ENCODE results near the gene TAS1R3.

Gene TAS1R3

GRCh38 chr1:1371746-1372711, 40.9 kb downstream of the TAS1R3 start:
- Histone ChIP-seq H3K36me3 (ENCODE audit: control insufficient read depth, insufficient read depth, low read length) (peaks cover 18% of the 10 kb centered on the region), H3K9ac (ENCODE audit: low read length) (no peak overlapping the region), H3K27ac (ENCODE audit: low read depth, low read length) (no peak overlapping the region), H3K4me3 (ENCODE audit: low read depth, low read length) (no peak overlapping the region), H3K9me3 (ENCODE audit: control insufficient read depth, insufficient read depth, low read depth, low read length) (peaks cover 5% of the 10 kb centered on the region), H3K27me3 (ENCODE audit: control insufficient read depth, insufficient read depth, low read length) (no peaks in the 10 kb centered on the region), H3K4me1 (ENCODE audit: control insufficient read depth, insufficient read depth, low read length) (peaks cover 9% of the 10 kb centered on the region; the same call in 1 of the 2 replicates)

- Histone ChIP-seq H3K4me3 (ENCODE audit: low read depth, low read length) (0 out of 2 replicates have a peak overlapping the region, but pooled peaks have one; percentile 85), H3K36me3 (ENCODE audit: control insufficient read depth, insufficient read depth, low read length) (peaks cover 18% of the 10 kb centered on the region), H3K27me3 (ENCODE audit: control insufficient read depth, insufficient read depth, low read length) (no peaks in the 10 kb centered on the region), H3K9me3 (ENCODE audit: control insufficient read depth, insufficient read depth, low read depth, low read length) (no peaks in the 10 kb centered on the region), H3K27ac (ENCODE audit: low read depth, low read length) (no peak overlapping the region), H3K9ac (ENCODE audit: low read length) (no peak overlapping the region), H3K4me1 (ENCODE audit: control insufficient read depth, insufficient read depth, low read length) (peaks cover 9% of the 10 kb centered on the region; the same call in 1 of the 2 replicates)
Measured at GRCh38 chr1:1373051-1373814, 42.2 kb downstream of the TAS1R3 start.

- H3K27ac ChIP-seq (ENCODE audit: low read depth, low read length): no peak overlapping the region
- peak overlapping the region; percentile 85 for H3K4me3 ChIP-seq (ENCODE audit: low read depth, low read length)
- peaks cover 18% of the 10 kb centered on the region for H3K36me3 ChIP-seq (ENCODE audit: control insufficient read depth, insufficient read depth, low read length)
- H3K4me1 ChIP-seq (ENCODE audit: control insufficient read depth, insufficient read depth, low read length): peaks cover 9% of the 10 kb centered on the region; the same call in 1 of the 2 replicates
- no peaks in the 10 kb centered on the region for H3K27me3 ChIP-seq (ENCODE audit: control insufficient read depth, insufficient read depth, low read length)
- no peaks in the 10 kb centered on the region for H3K9me3 ChIP-seq (ENCODE audit: control insufficient read depth, insufficient read depth, low read depth, low read length)
- peak overlapping the region; percentile 88 for H3K9ac ChIP-seq (ENCODE audit: low read length)
Measured at GRCh38 chr1:1373815-1374588, 42.9 kb downstream of the TAS1R3 start.

GRCh38 chr1:1374589-1374928, 43.5 kb downstream of the TAS1R3 start:
- peaks cover 9% of the 10 kb centered on the region; the same call in 1 of the 2 replicates for H3K4me1 ChIP-seq (ENCODE audit: control insufficient read depth, insufficient read depth, low read length)
- H3K36me3 ChIP-seq (ENCODE audit: control insufficient read depth, insufficient read depth, low read length): peaks cover 18% of the 10 kb centered on the region
- H3K9ac ChIP-seq (ENCODE audit: low read length): peak overlapping the region; percentile 88
- H3K27ac ChIP-seq (ENCODE audit: low read depth, low read length): peak overlapping the region; percentile 85
- H3K27me3 ChIP-seq (ENCODE audit: control insufficient read depth, insufficient read depth, low read length): no peaks in the 10 kb centered on the region
- H3K4me3 ChIP-seq (ENCODE audit: low read depth, low read length): peak overlapping the region; percentile 85
- H3K9me3 ChIP-seq (ENCODE audit: control insufficient read depth, insufficient read depth, low read depth, low read length): no peaks in the 10 kb centered on the region

- H3K4me1 ChIP-seq (ENCODE audit: control insufficient read depth, insufficient read depth, low read length): peaks cover 9% of the 10 kb centered on the region; the same call in 1 of the 2 replicates
- H3K9me3 ChIP-seq (ENCODE audit: control insufficient read depth, insufficient read depth, low read depth, low read length): no peaks in the 10 kb centered on the region
- peaks cover 18% of the 10 kb centered on the region for H3K36me3 ChIP-seq (ENCODE audit: control insufficient read depth, insufficient read depth, low read length)
- peak within 1 kb of the TSS; percentile 85 for H3K27ac ChIP-seq (ENCODE audit: low read depth, low read length)
- peak within 1 kb of the TSS; percentile 85 for H3K4me3 ChIP-seq (ENCODE audit: low read depth, low read length)
- peak within 1 kb of the TSS; percentile 88 for H3K9ac ChIP-seq (ENCODE audit: low read length)
- no peaks in the 10 kb centered on the region for H3K27me3 ChIP-seq (ENCODE audit: control insufficient read depth, insufficient read depth, low read length)
Measured at GRCh38 chr1:1374929-1375662, 44.0 kb downstream of the TAS1R3 start, which contains the start of gene AURKAIP1. AURKAIP1 (minus strand) TSS chr1:1375207; CDS start chr1:1374756, 451 bp downstream.

GRCh38 chr1:1376551-1377226, 45.6 kb downstream of the TAS1R3 start:
- peaks cover 9% of the 10 kb centered on the region; the same call in 1 of the 2 replicates for H3K4me1 ChIP-seq (ENCODE audit: control insufficient read depth, insufficient read depth, low read length)
- peaks cover 13% of the 10 kb centered on the region for H3K36me3 ChIP-seq (ENCODE audit: control insufficient read depth, insufficient read depth, low read length)
- no peaks in the 10 kb centered on the region for H3K9me3 ChIP-seq (ENCODE audit: control insufficient read depth, insufficient read depth, low read depth, low read length)
- no peak overlapping the region for H3K27ac ChIP-seq (ENCODE audit: low read depth, low read length)
- H3K9ac ChIP-seq (ENCODE audit: low read length): no peak overlapping the region
- no peaks in the 10 kb centered on the region for H3K27me3 ChIP-seq (ENCODE audit: control insufficient read depth, insufficient read depth, low read length)
- H3K4me3 ChIP-seq (ENCODE audit: low read depth, low read length): no peak overlapping the region

- Histone ChIP-seq H3K9me3 (ENCODE audit: control insufficient read depth, insufficient read depth, low read depth, low read length) (no peaks in the 10 kb centered on the region), H3K36me3 (ENCODE audit: control insufficient read depth, insufficient read depth, low read length) (peaks cover 11% of the 10 kb centered on the region), H3K27ac (ENCODE audit: low read depth, low read length) (no peak overlapping the region), H3K9ac (ENCODE audit: low read length) (no peak overlapping the region), H3K4me1 (ENCODE audit: control insufficient read depth, insufficient read depth, low read length) (peaks cover 9% of the 10 kb centered on the region; the same call in 1 of the 2 replicates), H3K27me3 (ENCODE audit: control insufficient read depth, insufficient read depth, low read length) (no peaks in the 10 kb centered on the region), H3K4me3 (ENCODE audit: low read depth, low read length) (no peak overlapping the region)
Measured at GRCh38 chr1:1377540-1378205, 46.6 kb downstream of the TAS1R3 start.

GRCh38 chr1:1380860-1381259, 49.8 kb downstream of the TAS1R3 start:
- H3K4me3 ChIP-seq (ENCODE audit: low read depth, low read length): no peak overlapping the region
- H3K9me3 ChIP-seq (ENCODE audit: control insufficient read depth, insufficient read depth, low read depth, low read length): no peaks in the 10 kb centered on the region
- H3K27me3 ChIP-seq (ENCODE audit: control insufficient read depth, insufficient read depth, low read length): no peaks in the 10 kb centered on the region
- H3K4me1 ChIP-seq (ENCODE audit: control insufficient read depth, insufficient read depth, low read length): 0 out of 2 replicates have a peak, but pooled peaks cover 4% of the 10 kb centered on the region
- no peak overlapping the region for H3K27ac ChIP-seq (ENCODE audit: low read depth, low read length)
- H3K36me3 ChIP-seq (ENCODE audit: control insufficient read depth, insufficient read depth, low read length): peaks cover 13% of the 10 kb centered on the region
- H3K9ac ChIP-seq (ENCODE audit: low read length): no peak overlapping the region

GRCh38 chr1:1381294-1381693, 50.2 kb downstream of the TAS1R3 start:
- Histone ChIP-seq H3K4me3 (ENCODE audit: low read depth, low read length) (no peak overlapping the region), H3K9ac (ENCODE audit: low read length) (no peak overlapping the region), H3K9me3 (ENCODE audit: control insufficient read depth, insufficient read depth, low read depth, low read length) (no peaks in the 10 kb centered on the region), H3K27me3 (ENCODE audit: control insufficient read depth, insufficient read depth, low read length) (no peaks in the 10 kb centered on the region), H3K36me3 (ENCODE audit: control insufficient read depth, insufficient read depth, low read length) (peaks cover 17% of the 10 kb centered on the region), H3K4me1 (ENCODE audit: control insufficient read depth, insufficient read depth, low read length) (0 out of 2 replicates have a peak, but pooled peaks cover under 1% of the 10 kb centered on the region), H3K27ac (ENCODE audit: low read depth, low read length) (no peak overlapping the region)

Data from HUES6 (cell line).